ENCODE measurements around the gene PACS1. TPM values are rescaled to one million over a fixed set of nuclear protein-coding genes. Genes with fewer than 3 reads are reported as not detected.
"Not testable (repeated sequence)": the region's sequence is repeated elsewhere in the genome, so short reads cannot be mapped to it uniquely, and the experiment has no call there.

Gene PACS1
- total and polyA plus RNA-seq, 9 donors = 22.4 to 92.9 (median 73.9) TPM

- no peaks in the 10 kb centered on the region for H3K27me3 ChIP-seq
- no peaks in the 10 kb centered on the region for H3K4me1 ChIP-seq (ENCODE audit: insufficient read depth)
- H3K4me3 ChIP-seq = no peak overlapping the region
- no peaks in the 10 kb centered on the region for H3K9me3 ChIP-seq
- 78 to 83% (median 80%) methylated on average over 3 of the region's 3 CpGs for WGBS, 3 donors
- intact Hi-C loops (cut with DNase I) = no loop called here
- no peaks in the 10 kb centered on the region for H3K36me3 ChIP-seq
- no peak for DNase-seq
- TF ChIP-seq EP300 (IDR thresholded peaks at IDR 0.05) (no peak), POLR2A (IDR thresholded peaks at IDR 0.05) (no peak), CTCF (IDR thresholded peaks at IDR 0.05) (no peak)
- H3K27ac ChIP-seq = no peak overlapping the region
These were observed 177.7 kb downstream of the PACS1 start for GRCh38 chr11:66247801-66248200.

GRCh38 chr11:66248903-66249302, 178.8 kb downstream of the PACS1 start:
- Histone ChIP-seq H3K36me3 (no peaks in the 10 kb centered on the region), H3K4me3 (no peak overlapping the region), H3K4me1 (ENCODE audit: insufficient read depth) (no peaks in the 10 kb centered on the region), H3K9me3 (no peaks in the 10 kb centered on the region), H3K27ac (no peak overlapping the region), H3K27me3 (no peaks in the 10 kb centered on the region)
- intact Hi-C loops (cut with DNase I) = no loop called here
- WGBS, 3 donors = 78 to 87% (median 81%) methylated on average over 6 of the region's 6 CpGs
- TF ChIP-seq EP300 (IDR thresholded peaks at IDR 0.05) = no peak
- no peak for TF ChIP-seq CTCF (IDR thresholded peaks at IDR 0.05)
- no peak for TF ChIP-seq POLR2A (IDR thresholded peaks at IDR 0.05)
- DNase-seq = no peak

GRCh38 chr11:66251809-66252208, 181.7 kb downstream of the PACS1 start:
- H3K9me3 ChIP-seq = no peaks in the 10 kb centered on the region
- no peaks in the 10 kb centered on the region for H3K36me3 ChIP-seq
- WGBS, 3 donors = 61 to 66% (median 65%) methylated on average over 7 of the region's 7 CpGs
- no peak overlapping the region for H3K4me3 ChIP-seq
- H3K4me1 ChIP-seq (ENCODE audit: insufficient read depth) = peaks cover 2% of the 10 kb centered on the region
- no peak overlapping the region for H3K27ac ChIP-seq
- intact Hi-C loops (cut with DNase I) = no loop called here
- no peak for DNase-seq
- TF ChIP-seq CTCF (IDR thresholded peaks at IDR 0.05) = no peak
- TF ChIP-seq POLR2A (IDR thresholded peaks at IDR 0.05) = no peak
- no peak for TF ChIP-seq EP300 (IDR thresholded peaks at IDR 0.05)
- no peaks in the 10 kb centered on the region for H3K27me3 ChIP-seq

- H3K4me3 ChIP-seq; H3K36me3 ChIP-seq; DNase-seq; H3K27ac ChIP-seq; H3K9me3 ChIP-seq; intact Hi-C loops (cut with DNase I); H3K4me1 ChIP-seq (ENCODE audit: insufficient read depth); H3K27me3 ChIP-seq: not testable (repeated sequence)
- 64 to 73% (median 66%) methylated on average over 6 of the region's 6 CpGs for WGBS, 3 donors
These were observed 183.0 kb downstream of the PACS1 start for GRCh38 chr11:66253081-66253480.

- 2 to 3% (median 3%) methylated on average over 28 of the region's 28 CpGs for whole genome bisulfite sequencing, 3 donors
- H3K27ac ChIP-seq = peak overlapping the region; percentile 62 to 81
These were observed 188.4 kb downstream of the PACS1 start for GRCh38 chr11:66258473-66258893.

More at GRCh38 chr11:66258473-66258893, 188.4 kb downstream of the PACS1 start:
- H3K4me1 ChIP-seq (ENCODE audit: insufficient read depth) = peaks cover 9% of the 10 kb centered on the region
- no peaks in the 10 kb centered on the region for H3K9me3 ChIP-seq
- no peak for DNase-seq
- no peak for TF ChIP-seq POLR2A (IDR thresholded peaks at IDR 0.05)
- H3K4me3 ChIP-seq = peak overlapping the region; percentile 93
- H3K36me3 ChIP-seq = no peaks in the 10 kb centered on the region
- intact Hi-C loops (cut with DNase I) = loop anchor here in 1 of 4 donors (2.0 kb wide), 1 partner anchor 36 kb away; no protein-coding TSS in a partner anchor
- no peaks in the 10 kb centered on the region for H3K27me3 ChIP-seq

Measured in ovary (tissue), 9 donors.